ENCODE results near the gene RBBP7.

The RBBP7 gene

DNA sequence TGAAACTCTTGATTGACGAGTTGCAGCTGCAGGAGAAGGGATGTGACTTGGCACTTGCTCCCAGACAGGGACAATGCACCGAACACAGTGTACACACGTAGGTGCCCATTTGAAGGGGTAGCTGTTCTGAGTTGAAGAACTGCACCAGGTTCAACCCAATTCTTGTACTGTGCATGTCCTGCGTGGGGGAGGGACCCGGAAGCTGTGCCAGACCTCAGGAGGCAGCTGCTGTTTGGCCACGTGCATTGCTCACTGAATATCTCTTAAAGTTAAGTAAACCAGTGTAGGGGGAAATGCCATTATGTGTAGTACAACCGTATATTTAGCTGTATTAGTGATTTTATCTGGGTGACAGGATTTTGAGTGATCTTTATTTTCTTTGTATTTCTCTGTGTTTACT lies 12.0 kb upstream of the RBBP7 start:
- H3K79me2 ChIP-seq (ENCODE audit: insufficient read depth, low read length) = no peaks in the 10 kb centered on the region
- H3K9ac ChIP-seq (ENCODE audit: low read length) = peak overlapping the region; percentile 55
- no peaks in the 10 kb centered on the region for H3K9me2 ChIP-seq (replicated peaks; ENCODE audit: insufficient read depth, low read length)
- H3K27ac ChIP-seq (ENCODE audit: low read depth, low read length) = peak overlapping the region; percentile 75; the same call in 1 of the 2 replicates
- peak overlapping the region; percentile 64 for H2AFZ ChIP-seq (ENCODE audit: low read depth, low read length, severe bottlenecking)
- H3K27me3 ChIP-seq (ENCODE audit: low read length) = no peaks in the 10 kb centered on the region
- no peaks in the 10 kb centered on the region for H3K9me3 ChIP-seq (ENCODE audit: insufficient read depth, low read length)
- TF ChIP-seq EZH2phosphoT487 (conservative IDR thresholded peaks at IDR 0.05; ENCODE audit: low read length) = no peak
- TF ChIP-seq, protein P1, sequence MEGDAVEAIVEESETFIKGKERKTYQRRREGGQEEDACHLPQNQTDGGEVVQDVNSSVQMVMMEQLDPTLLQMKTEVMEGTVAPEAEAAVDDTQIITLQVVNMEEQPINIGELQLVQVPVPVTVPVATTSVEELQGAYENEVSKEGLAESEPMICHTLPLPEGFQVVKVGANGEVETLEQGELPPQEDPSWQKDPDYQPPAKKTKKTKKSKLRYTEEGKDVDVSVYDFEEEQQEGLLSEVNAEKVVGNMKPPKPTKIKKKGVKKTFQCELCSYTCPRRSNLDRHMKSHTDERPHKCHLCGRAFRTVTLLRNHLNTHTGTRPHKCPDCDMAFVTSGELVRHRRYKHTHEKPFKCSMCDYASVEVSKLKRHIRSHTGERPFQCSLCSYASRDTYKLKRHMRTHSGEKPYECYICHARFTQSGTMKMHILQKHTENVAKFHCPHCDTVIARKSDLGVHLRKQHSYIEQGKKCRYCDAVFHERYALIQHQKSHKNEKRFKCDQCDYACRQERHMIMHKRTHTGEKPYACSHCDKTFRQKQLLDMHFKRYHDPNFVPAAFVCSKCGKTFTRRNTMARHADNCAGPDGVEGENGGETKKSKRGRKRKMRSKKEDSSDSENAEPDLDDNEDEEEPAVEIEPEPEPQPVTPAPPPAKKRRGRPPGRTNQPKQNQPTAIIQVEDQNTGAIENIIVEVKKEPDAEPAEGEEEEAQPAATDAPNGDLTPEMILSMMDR (IDR thresholded peaks at IDR 0.05; ENCODE audit: insufficient read depth, low read length, poor library complexity, severe bottlenecking) = no peak
- peaks cover 4% of the 10 kb centered on the region; the same call in 1 of the 2 replicates for H3F3A ChIP-seq (ENCODE audit: insufficient read depth)
- no peaks in the 10 kb centered on the region for H3K36me3 ChIP-seq (ENCODE audit: low read length)
- peak overlapping the region; percentile 51 for H3K4me3 ChIP-seq (ENCODE audit: insufficient read depth, low read length, poor library complexity, severe bottlenecking)
- H3K4me2 ChIP-seq (ENCODE audit: low read depth, low read length, poor library complexity, severe bottlenecking) = peak overlapping the region; percentile 90
- no peaks in the 10 kb centered on the region for H4K20me1 ChIP-seq (ENCODE audit: low read depth, low read length)

DNA sequence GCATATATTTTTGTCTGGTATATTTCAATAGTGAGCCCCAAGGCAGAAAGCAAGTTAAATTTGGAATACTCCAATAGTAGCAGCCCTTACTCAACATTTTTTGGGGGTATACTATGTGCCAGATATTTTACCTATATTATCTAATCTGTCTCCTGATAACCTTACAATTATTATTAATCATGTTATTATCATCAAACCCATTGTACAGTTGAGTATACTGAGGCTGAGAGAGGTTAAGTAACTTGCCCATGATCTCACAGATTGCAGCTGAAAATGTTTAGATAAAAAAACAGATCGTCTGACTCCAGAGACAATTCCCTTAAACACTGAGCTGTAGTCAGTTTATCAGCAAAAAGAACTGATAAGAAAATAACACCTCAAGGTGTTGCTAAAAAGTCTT lies 6.5 kb upstream of the RBBP7 start:
- no peak overlapping the region for H3K4me2 ChIP-seq (ENCODE audit: low read depth, low read length, poor library complexity, severe bottlenecking)
- H3K9ac ChIP-seq (ENCODE audit: low read length) = no peak overlapping the region
- no peaks in the 10 kb centered on the region for H3K9me2 ChIP-seq (replicated peaks; ENCODE audit: insufficient read depth, low read length)
- H3K36me3 ChIP-seq (ENCODE audit: low read length) = no peaks in the 10 kb centered on the region
- H2AFZ ChIP-seq (ENCODE audit: low read depth, low read length, severe bottlenecking) = no peak overlapping the region
- H3K79me2 ChIP-seq (ENCODE audit: insufficient read depth, low read length) = no peaks in the 10 kb centered on the region
- H3K4me3 ChIP-seq (ENCODE audit: insufficient read depth, low read length, poor library complexity, severe bottlenecking) = no peak overlapping the region
- no peak overlapping the region for H3K27ac ChIP-seq (ENCODE audit: low read depth, low read length)
- TF ChIP-seq, protein P1 (IDR thresholded peaks at IDR 0.05; ENCODE audit: insufficient read depth, low read length, poor library complexity, severe bottlenecking) = no peak
- no peaks in the 10 kb centered on the region for H4K20me1 ChIP-seq (ENCODE audit: low read depth, low read length)
- H3K9me3 ChIP-seq (ENCODE audit: insufficient read depth, low read length) = no peaks in the 10 kb centered on the region
- H3K27me3 ChIP-seq (ENCODE audit: low read length) = no peaks in the 10 kb centered on the region
- H3F3A ChIP-seq (ENCODE audit: insufficient read depth) = no peaks in the 10 kb centered on the region

DNA sequence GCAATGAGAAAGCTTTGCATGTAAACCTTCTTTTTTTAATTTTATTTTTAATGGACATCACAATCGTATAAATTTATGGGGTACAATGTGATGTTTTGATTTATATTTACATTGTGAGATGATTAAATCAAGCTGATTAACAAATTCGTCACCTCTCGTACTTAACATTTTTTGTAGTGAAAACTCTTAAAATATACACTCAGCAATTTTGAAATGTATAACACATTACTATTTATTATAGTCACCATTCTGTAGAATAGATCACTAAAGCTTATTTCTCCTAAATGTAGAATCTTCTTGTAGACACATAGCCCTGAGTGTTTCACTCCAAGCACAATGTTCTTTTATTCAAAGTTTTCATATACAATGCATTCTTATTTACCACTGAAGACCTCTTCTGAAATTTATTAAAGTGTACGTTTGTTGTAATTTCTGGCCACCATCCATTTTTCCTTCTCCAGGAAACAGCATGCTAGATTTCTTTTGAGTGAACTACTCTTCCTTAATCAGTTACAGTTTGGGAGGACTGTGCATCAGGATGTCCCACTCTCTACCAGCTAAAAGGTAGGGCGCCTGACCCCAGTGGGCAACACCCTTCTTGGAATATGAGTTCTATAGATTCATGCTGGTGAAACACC lies 4.4 kb upstream of the RBBP7 start:
- no peak overlapping the region for H3K4me3 ChIP-seq (ENCODE audit: insufficient read depth, low read length, poor library complexity, severe bottlenecking)
- no peak overlapping the region for H3K4me2 ChIP-seq (ENCODE audit: low read depth, low read length, poor library complexity, severe bottlenecking)
- H3K79me2 ChIP-seq (ENCODE audit: insufficient read depth, low read length) = peaks cover under 1% of the 10 kb centered on the region; the same call in 1 of the 2 replicates
- no peaks in the 10 kb centered on the region for H3K9me2 ChIP-seq (replicated peaks; ENCODE audit: insufficient read depth, low read length)
- H3K36me3 ChIP-seq (ENCODE audit: low read length) = no peaks in the 10 kb centered on the region
- H2AFZ ChIP-seq (ENCODE audit: low read depth, low read length, severe bottlenecking) = no peak overlapping the region
- H3K9me3 ChIP-seq (ENCODE audit: insufficient read depth, low read length) = no peaks in the 10 kb centered on the region
- no peak for TF ChIP-seq EZH2phosphoT487 (conservative IDR thresholded peaks at IDR 0.05; ENCODE audit: low read length)
- TF ChIP-seq, protein P1 (IDR thresholded peaks at IDR 0.05; ENCODE audit: insufficient read depth, low read length, poor library complexity, severe bottlenecking) = no peak
- no peak overlapping the region for H3K9ac ChIP-seq (ENCODE audit: low read length)
- H3K27ac ChIP-seq (ENCODE audit: low read depth, low read length) = no peak overlapping the region
- H4K20me1 ChIP-seq (ENCODE audit: low read depth, low read length) = no peaks in the 10 kb centered on the region
- H3F3A ChIP-seq (ENCODE audit: insufficient read depth) = no peaks in the 10 kb centered on the region
- no peaks in the 10 kb centered on the region for H3K27me3 ChIP-seq (ENCODE audit: low read length)

All from SU-DHL-6 (cell line).